GM12891 (cell line): Measurements from ENCODE around the gene KRT26.

Experiments used
- PAX5 ChIP-seq: IDR thresholded peaks from 2 replicates; pipeline ENCODE4 v1.6.1; 2011; ENCODE audit warnings: low read length, moderate library complexity, mild to moderate bottlenecking; ENCODE audit not compliant: insufficient read depth, severe bottlenecking
- POLR2A ChIP-seq: IDR thresholded peaks from 2 replicates; pipeline ENCODE4 v1.6.1; 2011; ENCODE audit warnings: low read depth, low read length, control low read depth
- POLR2AphosphoS5 ChIP-seq: IDR thresholded peaks from 2 replicates; pipeline ENCODE4 v1.6.1; 2011; ENCODE audit warnings: low read depth, low read length, control low read depth
- POU2F2 ChIP-seq: IDR thresholded peaks from 2 replicates; pipeline ENCODE4 v1.6.1; 2011; ENCODE audit warnings: low read depth, mild to moderate bottlenecking, control low read depth, low read length, moderate library complexity
- SPI1 ChIP-seq: IDR thresholded peaks from 2 replicates; pipeline ENCODE4 v1.6.1; 2011; ENCODE audit warnings: low read depth, low read length, control low read depth
- TAF1 ChIP-seq: IDR thresholded peaks from 2 replicates; pipeline ENCODE4 v1.6.1; 2011; ENCODE audit warnings: low read depth, low read length, control low read depth

DNA sequence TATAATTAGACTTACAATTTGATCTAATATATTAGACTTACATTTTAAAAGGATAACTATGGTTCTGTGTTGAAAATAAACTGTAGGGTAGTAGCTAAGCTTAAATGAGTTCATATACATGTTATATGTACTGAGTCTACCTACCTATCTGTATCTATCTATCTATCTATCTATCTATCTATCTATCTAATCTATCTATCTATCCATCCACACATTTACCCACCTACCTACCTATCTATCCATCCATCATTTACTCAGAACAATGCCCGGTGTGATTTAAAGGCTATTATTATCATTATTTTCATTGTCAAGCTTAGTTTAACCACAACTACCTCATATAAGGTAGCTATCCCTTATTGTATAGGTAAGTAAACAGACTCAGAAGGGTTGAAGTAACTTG lies 43.4 kb upstream of the KRT26 start:
- TF ChIP-seq POLR2A (no peak), POLR2AphosphoS5 (no peak), TAF1 (no peak), PAX5 (no peak), SPI1 (no peak), POU2F2 (no peak)
